PC-9 (cell line): Measurements from ENCODE around the gene FGF11. TPM values are rescaled to one million over a fixed set of nuclear protein-coding genes. Genes with fewer than 3 reads are reported as not detected.

Experiments
- BruUV-seq: library from RNA; stranded (reverse); fragments of 400-500 nt; replicated peaks from 2 replicates; lab custom pipeline; 2021; lab: Mats Ljungman, UMichigan
- CTCF ChIA-PET: fragments of 300-600 bp; sonication (Branson Sonifier 250); formaldehyde crosslinking; loops from one replicate; lab custom pipeline; 2022; ENCODE audit warnings: antibody characterized with exemption; lab: Charles Lee
- POLR2A ChIA-PET: fragments of 300-600 bp; sonication (Branson Sonifier 250); formaldehyde crosslinking; loops from one replicate; lab custom pipeline; 2022; ENCODE audit warnings: antibody characterized with exemption; ENCODE audit not compliant: unreplicated experiment; lab: Charles Lee
- DNase-seq, 2 experiments: peaks; one replicate each; pipeline versions ENCODE4 v3.0.0 to v3.0.0-alpha.2; 2015 to 2022; ENCODE audit warnings: mixed read lengths in 1 of 2
- H2AFZ ChIP-seq: fragments of 200-600 bp; sonication (generic); 2 replicates; pipeline ENCODE4 v1.8.1; 2017; ENCODE audit warnings: antibody characterized with exemption
- H3F3A ChIP-seq: fragments of 200-600 bp; sonication (generic); 2 replicates; pipeline ENCODE4 v1.8.1; 2017; ENCODE audit warnings: antibody characterized with exemption, mild to moderate bottlenecking, low read depth; ENCODE audit not compliant: insufficient read depth
- H3K27ac ChIP-seq: fragments of 200-600 bp; sonication (generic); 2 replicates; pipeline ENCODE4 v1.6.1; 2016; ENCODE audit warnings: mixed run types
- H3K27me3 ChIP-seq: fragments of 200-600 bp; sonication (generic); 2 replicates; pipeline ENCODE4 v1.6.1; 2016; ENCODE audit warnings: low read depth, mixed run types; ENCODE audit not compliant: insufficient read depth
- H3K36me3 ChIP-seq: fragments of 200-600 bp; sonication (generic); 2 replicates; pipeline ENCODE4 v1.6.1; 2016; ENCODE audit warnings: low read depth, mixed run types
- H3K4me1 ChIP-seq: fragments of 200-600 bp; sonication (generic); replicated peaks from 2 replicates; pipeline ENCODE4 v1.6.1; 2016; ENCODE audit warnings: mixed run types; ENCODE audit not compliant: insufficient read depth
- H3K4me2 ChIP-seq: fragments of 200-600 bp; sonication (generic); 2 replicates; pipeline ENCODE4 v1.6.1; 2017; ENCODE audit warnings: mixed run types
- H3K4me3 ChIP-seq: fragments of 200-600 bp; sonication (generic); 2 replicates; pipeline ENCODE4 v1.6.1; 2016; ENCODE audit warnings: mixed run types
- H3K79me2 ChIP-seq: fragments of 200-600 bp; sonication (generic); 2 replicates; pipeline ENCODE4 v1.6.1; 2017; ENCODE audit warnings: low read depth, mixed run types
- H3K9me2 ChIP-seq: fragments of 200-600 bp; sonication (generic); 2 replicates; pipeline ENCODE4 v1.8.1; 2017; ENCODE audit warnings: mild to moderate bottlenecking; ENCODE audit not compliant: insufficient read depth
- H3K9me3 ChIP-seq: fragments of 200-600 bp; sonication (generic); 2 replicates; pipeline ENCODE4 v1.8.1; 2016; ENCODE audit warnings: low read depth; ENCODE audit not compliant: insufficient read depth
- H4K20me1 ChIP-seq: fragments of 200-600 bp; sonication (generic); 2 replicates; pipeline ENCODE4 v1.8.1; 2017; ENCODE audit not compliant: insufficient read depth
- EZH2 ChIP-seq: fragments of 200-600 bp; sonication (generic); IDR thresholded peaks from 2 replicates; pipeline ENCODE4 v1.8.0; 2017; ENCODE audit warnings: antibody characterized with exemption, low read depth
- intact Hi-C: fragments of 100-400 bp; cut with micrococcal nuclease; formaldehyde crosslinking; loops from one replicate; pipeline ENCODE4 v1.10.0; 2022; ENCODE audit not compliant: unreplicated experiment
- total RNA-seq: library from RNA; stranded (reverse); gene quantifications from 2 replicates; pipeline ENCODE4 v1.2.3, GENCODE V29; 2021
- TF ChIP-seq, protein P1 (sequence below): fragments of 200-600 bp; sonication (generic); conservative IDR thresholded peaks from 2 replicates; pipeline ENCODE4 v1.6.1; 2017; ENCODE audit warnings: mixed run types, antibody characterized with exemption, mild to moderate bottlenecking, moderate library complexity

FGF11 gene
- total RNA-seq, 1 experiment from 2014 or later: 23.2 TPM

DNA sequence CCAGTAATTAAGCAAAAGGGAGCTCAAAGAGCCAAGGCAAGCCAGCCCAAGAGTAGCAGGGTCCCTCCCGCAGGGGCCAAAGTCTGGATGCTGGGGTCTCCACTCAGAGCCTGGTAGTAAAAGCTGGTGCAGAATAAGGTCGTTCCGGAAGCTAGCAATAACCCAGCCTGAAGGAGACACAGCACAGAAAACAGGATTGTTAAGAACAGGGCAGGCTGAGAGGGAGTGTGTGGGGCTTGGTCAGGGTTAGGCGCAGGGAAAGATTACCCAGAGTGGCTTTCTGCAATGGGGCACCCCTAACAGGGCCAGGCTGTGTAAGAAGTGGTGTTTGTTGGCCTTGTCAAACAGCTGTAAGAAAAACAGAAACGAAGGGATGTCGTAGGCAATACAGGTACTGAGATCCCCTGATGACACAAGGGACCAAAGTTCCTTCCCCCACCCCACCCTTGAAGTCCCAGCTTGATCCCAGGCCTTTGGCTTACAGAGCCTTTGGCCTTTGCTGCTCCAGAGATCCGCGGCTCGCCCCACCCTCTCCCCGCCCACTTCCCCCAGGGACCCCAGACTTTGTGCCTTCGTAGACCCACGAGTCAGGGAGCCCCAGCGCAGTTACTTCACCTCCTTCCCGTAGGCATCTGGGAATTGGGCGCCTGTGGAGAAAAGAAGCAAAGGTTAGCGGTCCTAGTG lies 36.1 kb upstream of the FGF11 start:
- intact Hi-C loops: loop anchor here (5.0 kb wide), 5 partner anchors 51 to 434 kb away; partner anchors contain the start of genes CLDN7, KCTD11, TP53 and WRAP53
- no peaks in the 10 kb centered on the region for H3K27me3 ChIP-seq
- peak in 1 of 2 experiments; percentile 26 for DNase-seq
- peak overlapping the region; percentile 76 for H3K4me3 ChIP-seq
- TSS peak; percentile 49 for BruUV-seq
- no peak for TF ChIP-seq EZH2
- TF ChIP-seq, protein P1, sequence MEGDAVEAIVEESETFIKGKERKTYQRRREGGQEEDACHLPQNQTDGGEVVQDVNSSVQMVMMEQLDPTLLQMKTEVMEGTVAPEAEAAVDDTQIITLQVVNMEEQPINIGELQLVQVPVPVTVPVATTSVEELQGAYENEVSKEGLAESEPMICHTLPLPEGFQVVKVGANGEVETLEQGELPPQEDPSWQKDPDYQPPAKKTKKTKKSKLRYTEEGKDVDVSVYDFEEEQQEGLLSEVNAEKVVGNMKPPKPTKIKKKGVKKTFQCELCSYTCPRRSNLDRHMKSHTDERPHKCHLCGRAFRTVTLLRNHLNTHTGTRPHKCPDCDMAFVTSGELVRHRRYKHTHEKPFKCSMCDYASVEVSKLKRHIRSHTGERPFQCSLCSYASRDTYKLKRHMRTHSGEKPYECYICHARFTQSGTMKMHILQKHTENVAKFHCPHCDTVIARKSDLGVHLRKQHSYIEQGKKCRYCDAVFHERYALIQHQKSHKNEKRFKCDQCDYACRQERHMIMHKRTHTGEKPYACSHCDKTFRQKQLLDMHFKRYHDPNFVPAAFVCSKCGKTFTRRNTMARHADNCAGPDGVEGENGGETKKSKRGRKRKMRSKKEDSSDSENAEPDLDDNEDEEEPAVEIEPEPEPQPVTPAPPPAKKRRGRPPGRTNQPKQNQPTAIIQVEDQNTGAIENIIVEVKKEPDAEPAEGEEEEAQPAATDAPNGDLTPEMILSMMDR: no peak
- no peaks in the 10 kb centered on the region for H3K36me3 ChIP-seq
- no peaks in the 10 kb centered on the region for H3K9me2 ChIP-seq
- H3F3A ChIP-seq: peaks cover 12% of the 10 kb centered on the region; the same call in 1 of the 2 replicates
- peak overlapping the region; percentile 88 for H3K4me2 ChIP-seq
- 0 out of 2 replicates have a peak overlapping the region, but pooled peaks have one; percentile 12 for H3K27ac ChIP-seq
- no peaks in the 10 kb centered on the region for H3K9me3 ChIP-seq
- H4K20me1 ChIP-seq: no peaks in the 10 kb centered on the region
- POLR2A ChIA-PET: interaction anchor here (0.5 to 2.1 kb wide), 12 partner anchors 9 to 1241 kb away, joined by 3 to 34 read pairs (median 6); partner anchors contain the start of genes KCNAB3, PLSCR3 and TMEM102
- no peak overlapping the region for H2AFZ ChIP-seq
- H3K79me2 ChIP-seq: 0 out of 2 replicates have a peak, but pooled peaks cover 5% of the 10 kb centered on the region
- peaks cover 15% of the 10 kb centered on the region for H3K4me1 ChIP-seq
- CTCF ChIA-PET: interaction anchor here (0.5 to 1.3 kb wide), 5 partner anchors 32 to 716 kb away, joined by 3 to 19 read pairs (median 5); partner anchors contain the start of genes ALOXE3, SLC2A4 and TMEM102

DNA sequence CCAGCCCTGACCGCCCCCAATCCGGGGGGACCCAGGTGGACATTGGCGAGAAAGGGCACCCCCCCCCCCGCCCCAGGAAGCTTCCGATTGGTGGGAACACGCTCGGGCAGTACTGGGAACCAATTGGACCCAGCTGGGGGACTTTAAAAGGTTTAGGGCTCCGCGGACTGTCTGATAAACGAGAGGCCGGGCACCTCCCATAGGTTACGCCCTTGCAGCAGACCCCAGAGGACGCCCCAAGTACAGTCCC lies 35.7 kb upstream of the FGF11 start:
- H3K79me2 ChIP-seq: 0 out of 2 replicates have a peak, but pooled peaks cover 5% of the 10 kb centered on the region
- H3K27ac ChIP-seq: peak overlapping the region; percentile 51; the same call in 1 of the 2 replicates
- no TSS peak for BruUV-seq
- DNase-seq: no peak
- no peaks in the 10 kb centered on the region for H3K27me3 ChIP-seq
- ChIA-PET CTCF (interaction anchor here (0.5 to 1.3 kb wide), 7 partner anchors 32 to 284 kb away, joined by 3 to 19 read pairs (median 7); partner anchors contain the start of genes SLC2A4 and TMEM102), POLR2A (interaction anchor here (0.5 to 2.1 kb wide), 19 partner anchors 9 to 1241 kb away, joined by 3 to 34 read pairs (median 7); partner anchors contain the start of genes CTDNEP1, PLSCR3 and TMEM102)
- H3K9me2 ChIP-seq: no peaks in the 10 kb centered on the region
- intact Hi-C loops: loop anchor here (5.0 kb wide), 5 partner anchors 51 to 434 kb away; partner anchors contain the start of genes CLDN7, KCTD11, TP53 and WRAP53
- TF ChIP-seq, protein P1: no peak
- TF ChIP-seq EZH2: no peak
- H3F3A ChIP-seq: peaks cover 12% of the 10 kb centered on the region; the same call in 1 of the 2 replicates
- no peaks in the 10 kb centered on the region for H4K20me1 ChIP-seq
- no peak overlapping the region for H2AFZ ChIP-seq
- no peaks in the 10 kb centered on the region for H3K9me3 ChIP-seq
- H3K36me3 ChIP-seq: no peaks in the 10 kb centered on the region
- peaks cover 15% of the 10 kb centered on the region for H3K4me1 ChIP-seq
- peak overlapping the region; percentile 88 for H3K4me2 ChIP-seq
- H3K4me3 ChIP-seq: peak overlapping the region; percentile 76

DNA sequence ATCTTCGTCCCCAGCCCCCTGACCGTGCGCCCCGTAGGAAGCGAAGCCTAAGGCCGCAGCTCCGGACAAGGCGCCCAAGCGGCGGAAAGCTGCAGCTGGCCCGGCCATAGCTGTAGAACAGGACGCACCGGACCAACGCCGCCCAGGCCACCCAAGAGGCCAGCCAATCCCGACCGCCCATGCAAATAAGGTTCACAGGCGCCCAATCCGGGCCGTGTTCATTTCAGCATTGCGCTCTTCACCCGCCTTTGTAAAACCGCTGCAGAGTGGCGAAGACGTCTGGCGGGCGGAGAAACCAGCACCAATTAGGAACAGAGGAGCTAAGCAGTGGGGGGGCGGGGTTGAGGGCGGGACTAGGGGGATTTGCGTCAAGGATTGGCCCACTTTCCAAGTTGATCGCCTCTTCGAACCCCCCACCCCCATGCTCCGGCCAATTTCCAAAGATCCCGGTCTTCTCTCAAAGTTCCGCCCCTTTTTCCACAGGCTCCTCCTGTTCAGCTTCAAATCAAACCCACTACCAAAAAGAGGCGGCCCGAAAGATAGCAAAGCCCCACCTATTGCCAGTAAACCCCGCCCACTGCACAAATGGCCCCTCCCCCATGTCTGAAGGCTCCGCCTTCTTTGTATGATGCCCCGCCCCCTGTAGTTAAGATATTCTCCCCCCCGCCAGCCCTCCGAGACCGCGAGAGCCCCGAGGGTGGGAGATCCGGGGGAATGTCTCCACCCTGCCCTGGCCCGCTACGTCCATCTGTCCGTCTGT lies 35.2 kb upstream of the FGF11 start, which contains the start of gene TMEM256:
Gene TMEM256 (minus strand): TSS at position 121 of the 760 bp plus-strand sequence. CDS start 13 bp downstream, at position 108.
- H3K4me2 ChIP-seq: peak within 1 kb of the TSS; percentile 88
- no peak for TF ChIP-seq EZH2
- TF ChIP-seq, protein P1: no peak
- CTCF ChIA-PET: interaction anchor here (0.5 to 1.3 kb wide), 9 partner anchors 32 to 357 kb away, joined by 3 to 19 read pairs (median 6); partner anchors contain the start of gene TMEM102
- no peaks in the 10 kb centered on the region for H3K36me3 ChIP-seq
- H3K27ac ChIP-seq: peak within 1 kb of the TSS; percentile 51; the same call in 1 of the 2 replicates
- BruUV-seq: no TSS peak
- no peaks in the 10 kb centered on the region for H3K9me3 ChIP-seq
- H3K79me2 ChIP-seq: 0 out of 2 replicates have a peak, but pooled peaks cover 5% of the 10 kb centered on the region
- H4K20me1 ChIP-seq: no peaks in the 10 kb centered on the region
- peak within 1 kb of the TSS; percentile 81 for H2AFZ ChIP-seq
- no peaks in the 10 kb centered on the region for H3K27me3 ChIP-seq
- intact Hi-C loops: loop anchor here (1.0 to 5.0 kb wide), 9 partner anchors 10 to 433 kb away; partner anchors contain the start of genes CLDN7, KCTD11, PLSCR3 and POLR2A
- no peaks in the 10 kb centered on the region for H3K9me2 ChIP-seq
- peak; percentile 96 to 99 for DNase-seq
- H3K4me3 ChIP-seq: peak within 1 kb of the TSS; percentile 76
- POLR2A ChIA-PET: interaction anchor here (0.5 to 2.1 kb wide), 24 partner anchors 10 to 1240 kb away, joined by 3 to 34 read pairs (median 6); partner anchors contain the start of genes CLDN7, CTDNEP1, PLSCR3 and TMEM102
- H3F3A ChIP-seq: peaks cover 12% of the 10 kb centered on the region; the same call in 1 of the 2 replicates
- peaks cover 15% of the 10 kb centered on the region for H3K4me1 ChIP-seq
